Liver (tissue), 9 donors: ENCODE data around the gene CYP17A1. TPM values are rescaled to one million over a fixed set of nuclear protein-coding genes. Genes with fewer than 3 reads are reported as not detected.

ENCODE experiments used
- DNase-seq: peaks from one replicate; pipeline ENCODE4 v3.0.0-alpha.2; 2017; ENCODE audit warnings: low spot score
- H3K27ac ChIP-seq, 2 donors: one replicate each; pipeline ENCODE4 v1.7.0; 2013; ENCODE audit warnings: inconsistent platforms in 2 of 2, low read length in 2 of 2, control low read depth in 1 of 2, low read depth in 1 of 2, mild to moderate bottlenecking in 1 of 2
- H3K27me3 ChIP-seq, 4 donors: one replicate each; pipeline versions ENCODE4 v1.6.1 to v1.7.0; 2013; ENCODE audit warnings: low read length in 3 of 4, inconsistent platforms in 1 of 4, mild to moderate bottlenecking in 1 of 4, moderate library complexity in 1 of 4; ENCODE audit not compliant: control insufficient read depth in 4 of 4, insufficient read depth in 4 of 4
- H3K36me3 ChIP-seq, 4 donors: one replicate each; pipeline versions ENCODE4 v1.6.1 to v1.7.0; 2013; ENCODE audit warnings: low read length in 3 of 4, mild to moderate bottlenecking in 3 of 4, low read depth in 1 of 4, moderate library complexity in 1 of 4; ENCODE audit not compliant: control insufficient read depth in 4 of 4, insufficient read depth in 3 of 4
- H3K4me1 ChIP-seq, 4 donors: one replicate each; pipeline versions ENCODE4 v1.6.1 to v1.7.0; 2013; ENCODE audit warnings: low read length in 3 of 4, mild to moderate bottlenecking in 3 of 4, moderate library complexity in 1 of 4; ENCODE audit not compliant: control insufficient read depth in 4 of 4, insufficient read depth in 4 of 4
- H3K4me3 ChIP-seq, 3 donors: one replicate each; pipeline versions ENCODE4 v1.6.1 to v1.7.0; 2013; ENCODE audit warnings: low read length in 3 of 3, control low read depth in 1 of 3, low read depth in 1 of 3, mild to moderate bottlenecking in 1 of 3
- H3K9ac ChIP-seq, 2 donors: one replicate each; pipeline ENCODE4 v1.7.0; 2013; ENCODE audit warnings: low read length in 2 of 2, mild to moderate bottlenecking in 2 of 2, moderate library complexity in 2 of 2, control low read depth in 1 of 2, low read depth in 1 of 2
- H3K9me3 ChIP-seq, 4 donors: one replicate each; pipeline versions ENCODE4 v1.6.1 to v1.7.0; 2013; ENCODE audit warnings: low read length in 3 of 4; ENCODE audit not compliant: control insufficient read depth in 4 of 4
- EGR1 ChIP-seq, 2 donors: IDR thresholded peaks; 2 replicates each; pipeline ENCODE4 v1.6.1; 2016 to 2018; ENCODE audit warnings: antibody characterized with exemption in 2 of 2, low read depth in 2 of 2
- FOXA1 ChIP-seq: IDR thresholded peaks from 2 replicates; pipeline ENCODE4 v1.6.1; 2016; ENCODE audit warnings: antibody characterized with exemption
- FOXA2 ChIP-seq: IDR thresholded peaks from 2 replicates; pipeline ENCODE4 v1.6.1; 2016; ENCODE audit warnings: antibody characterized with exemption
- GABPA ChIP-seq, 2 donors: IDR thresholded peaks in 1 of 2; conservative IDR thresholded peaks in 1 of 2; 2 replicates each; pipeline ENCODE4 v1.6.1; 2016; ENCODE audit warnings: antibody characterized with exemption in 2 of 2, mild to moderate bottlenecking in 1 of 2, moderate library complexity in 1 of 2
- HNF4A ChIP-seq, 2 donors: conservative IDR thresholded peaks; 2 replicates each; pipeline ENCODE4 v1.6.1; 2016; ENCODE audit warnings: antibody characterized with exemption in 2 of 2, mild to moderate bottlenecking in 2 of 2
- HNF4G ChIP-seq: IDR thresholded peaks from 2 replicates; pipeline ENCODE4 v1.6.1; 2016; ENCODE audit warnings: antibody characterized with exemption
- JUND ChIP-seq, 2 donors: IDR thresholded peaks; 2 replicates each; pipeline ENCODE4 v1.6.1; 2016; ENCODE audit warnings: antibody characterized with exemption in 2 of 2
- NR2F2 ChIP-seq: IDR thresholded peaks from 2 replicates; pipeline ENCODE4 v1.6.1; 2016; ENCODE audit warnings: antibody characterized with exemption
- RAD21 ChIP-seq, 2 donors: IDR thresholded peaks; 2 replicates each; pipeline ENCODE4 v1.6.1; 2016; ENCODE audit warnings: antibody characterized with exemption in 2 of 2, mild to moderate bottlenecking in 2 of 2
- RXRA ChIP-seq, 2 donors: IDR thresholded peaks; 2 replicates each; pipeline ENCODE4 v1.6.1; 2017 to 2018; ENCODE audit warnings: antibody characterized with exemption in 2 of 2, mild to moderate bottlenecking in 1 of 2
- SP1 ChIP-seq: IDR thresholded peaks from 2 replicates; pipeline ENCODE4 v1.6.1; 2018; ENCODE audit warnings: antibody characterized with exemption, mild to moderate bottlenecking
- TAF1 ChIP-seq: conservative IDR thresholded peaks from 2 replicates; pipeline ENCODE4 v1.6.1; 2016; ENCODE audit warnings: antibody characterized with exemption, mild to moderate bottlenecking
- YY1 ChIP-seq: IDR thresholded peaks from 2 replicates; pipeline ENCODE4 v1.6.1; 2016; ENCODE audit warnings: antibody characterized with exemption, mild to moderate bottlenecking
- WGBS: extraction: QIAGEN DNeasy Blood & Tissue Kit; methylation state at CpG from one replicate; pipeline ENCODE4 v1.1.7; 2013; 5-methylcytosine and 5-hydroxymethylcytosine counted together
- polyA plus RNA-seq, 2 donors: library from polyadenylated mRNA; stranded (reverse) in 1 of 2; unstranded in 1 of 2; fragments of 200-250 nt in 1 of 2; fragments of >200 nt in 1 of 2; fragmentation: Nextera tagmentation in 1 of 2; extraction: Ambion mirVana in 1 of 2; gene quantifications; one replicate each; pipeline versions ENCODE4 v1.2.1 to v1.2.3, GENCODE V29; 2013 to 2015
- total RNA-seq, 2 donors: library from RNA; depleted of rRNA; stranded (reverse); fragments of >200 nt; gene quantifications; one replicate each; pipeline ENCODE4 v1.2.3, GENCODE V29; 2014
- TF ChIP-seq, protein P1 (sequence below): IDR thresholded peaks from 2 replicates; pipeline ENCODE4 v1.6.1; 2016; ENCODE audit warnings: antibody characterized with exemption
- TF ChIP-seq, protein P2 (sequence below): IDR thresholded peaks from 2 replicates; pipeline ENCODE4 v1.6.1; 2016; ENCODE audit warnings: antibody characterized with exemption, mild to moderate bottlenecking
- TF ChIP-seq, protein P3 (sequence below): IDR thresholded peaks from 2 replicates; pipeline ENCODE4 v1.6.1; 2016; ENCODE audit warnings: antibody characterized with exemption
- TF ChIP-seq, protein P4 (sequence below): IDR thresholded peaks from 2 replicates; pipeline ENCODE4 v1.6.1; 2016; ENCODE audit warnings: antibody characterized with exemption
- TF ChIP-seq, protein P5 (sequence below): fragments of 150-350 bp; IDR thresholded peaks from 2 replicates; pipeline ENCODE4 v1.5.1; 2017; ENCODE audit warnings: improper control_type of control experiment, low read depth, low read length; ENCODE audit not compliant: missing input control
- donor health status: healthy.
- donor health status: healthy.
- donor health status: healthy.
- donor health status: healthy.
- donor health status: healthy.

The CYP17A1 gene
- total and polyA plus RNA-seq, 4 donors, result 0.16 to 13.1 (median 1.0) TPM; not detected in 1

DNA sequence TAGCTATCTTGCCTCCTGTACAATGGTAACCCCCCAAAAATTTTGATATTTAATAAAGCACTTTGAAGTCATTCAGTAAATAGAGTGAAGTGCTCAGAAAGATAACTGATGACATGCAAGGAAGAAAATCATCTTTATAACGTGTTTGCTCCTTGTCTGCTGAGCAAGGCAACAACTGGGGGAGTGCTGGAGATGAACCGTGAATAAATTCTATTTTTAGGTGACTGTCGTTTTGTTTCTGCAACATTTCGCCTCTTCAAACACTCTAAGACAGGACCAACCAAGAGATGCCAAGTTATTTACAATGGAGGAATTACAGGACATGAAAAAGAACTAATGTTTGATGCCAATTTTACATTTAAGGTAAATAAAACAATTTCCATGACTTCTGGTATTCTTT, 41.4 kb upstream of the CYP17A1 start:
- no peak overlapping the region for H3K4me3 ChIP-seq
- H3K27ac ChIP-seq, result no peak overlapping the region
- H3K9ac ChIP-seq, result no peak overlapping the region
- no peaks in the 10 kb centered on the region for H3K9me3 ChIP-seq
- H3K27me3 ChIP-seq, result no peaks in the 10 kb centered on the region
- TF ChIP-seq SP1, result no peak
- no peak for TF ChIP-seq HNF4G
- no peak for TF ChIP-seq FOXA1
- TF ChIP-seq, protein P1, sequence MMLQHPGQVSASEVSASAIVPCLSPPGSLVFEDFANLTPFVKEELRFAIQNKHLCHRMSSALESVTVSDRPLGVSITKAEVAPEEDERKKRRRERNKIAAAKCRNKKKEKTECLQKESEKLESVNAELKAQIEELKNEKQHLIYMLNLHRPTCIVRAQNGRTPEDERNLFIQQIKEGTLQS, result no peak
- TF ChIP-seq, protein P2, sequence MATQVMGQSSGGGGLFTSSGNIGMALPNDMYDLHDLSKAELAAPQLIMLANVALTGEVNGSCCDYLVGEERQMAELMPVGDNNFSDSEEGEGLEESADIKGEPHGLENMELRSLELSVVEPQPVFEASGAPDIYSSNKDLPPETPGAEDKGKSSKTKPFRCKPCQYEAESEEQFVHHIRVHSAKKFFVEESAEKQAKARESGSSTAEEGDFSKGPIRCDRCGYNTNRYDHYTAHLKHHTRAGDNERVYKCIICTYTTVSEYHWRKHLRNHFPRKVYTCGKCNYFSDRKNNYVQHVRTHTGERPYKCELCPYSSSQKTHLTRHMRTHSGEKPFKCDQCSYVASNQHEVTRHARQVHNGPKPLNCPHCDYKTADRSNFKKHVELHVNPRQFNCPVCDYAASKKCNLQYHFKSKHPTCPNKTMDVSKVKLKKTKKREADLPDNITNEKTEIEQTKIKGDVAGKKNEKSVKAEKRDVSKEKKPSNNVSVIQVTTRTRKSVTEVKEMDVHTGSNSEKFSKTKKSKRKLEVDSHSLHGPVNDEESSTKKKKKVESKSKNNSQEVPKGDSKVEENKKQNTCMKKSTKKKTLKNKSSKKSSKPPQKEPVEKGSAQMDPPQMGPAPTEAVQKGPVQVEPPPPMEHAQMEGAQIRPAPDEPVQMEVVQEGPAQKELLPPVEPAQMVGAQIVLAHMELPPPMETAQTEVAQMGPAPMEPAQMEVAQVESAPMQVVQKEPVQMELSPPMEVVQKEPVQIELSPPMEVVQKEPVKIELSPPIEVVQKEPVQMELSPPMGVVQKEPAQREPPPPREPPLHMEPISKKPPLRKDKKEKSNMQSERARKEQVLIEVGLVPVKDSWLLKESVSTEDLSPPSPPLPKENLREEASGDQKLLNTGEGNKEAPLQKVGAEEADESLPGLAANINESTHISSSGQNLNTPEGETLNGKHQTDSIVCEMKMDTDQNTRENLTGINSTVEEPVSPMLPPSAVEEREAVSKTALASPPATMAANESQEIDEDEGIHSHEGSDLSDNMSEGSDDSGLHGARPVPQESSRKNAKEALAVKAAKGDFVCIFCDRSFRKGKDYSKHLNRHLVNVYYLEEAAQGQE, result no peak
- TF ChIP-seq, protein P3, sequence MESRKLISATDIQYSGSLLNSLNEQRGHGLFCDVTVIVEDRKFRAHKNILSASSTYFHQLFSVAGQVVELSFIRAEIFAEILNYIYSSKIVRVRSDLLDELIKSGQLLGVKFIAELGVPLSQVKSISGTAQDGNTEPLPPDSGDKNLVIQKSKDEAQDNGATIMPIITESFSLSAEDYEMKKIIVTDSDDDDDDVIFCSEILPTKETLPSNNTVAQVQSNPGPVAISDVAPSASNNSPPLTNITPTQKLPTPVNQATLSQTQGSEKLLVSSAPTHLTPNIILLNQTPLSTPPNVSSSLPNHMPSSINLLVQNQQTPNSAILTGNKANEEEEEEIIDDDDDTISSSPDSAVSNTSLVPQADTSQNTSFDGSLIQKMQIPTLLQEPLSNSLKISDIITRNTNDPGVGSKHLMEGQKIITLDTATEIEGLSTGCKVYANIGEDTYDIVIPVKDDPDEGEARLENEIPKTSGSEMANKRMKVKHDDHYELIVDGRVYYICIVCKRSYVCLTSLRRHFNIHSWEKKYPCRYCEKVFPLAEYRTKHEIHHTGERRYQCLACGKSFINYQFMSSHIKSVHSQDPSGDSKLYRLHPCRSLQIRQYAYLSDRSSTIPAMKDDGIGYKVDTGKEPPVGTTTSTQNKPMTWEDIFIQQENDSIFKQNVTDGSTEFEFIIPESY, result no peak
- no peak for TF ChIP-seq HNF4A (conservative IDR thresholded peaks at IDR 0.05)
- TF ChIP-seq, protein P4, sequence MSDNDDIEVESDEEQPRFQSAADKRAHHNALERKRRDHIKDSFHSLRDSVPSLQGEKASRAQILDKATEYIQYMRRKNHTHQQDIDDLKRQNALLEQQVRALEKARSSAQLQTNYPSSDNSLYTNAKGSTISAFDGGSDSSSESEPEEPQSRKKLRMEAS, result no peak
- no peak for TF ChIP-seq EGR1 (IDR thresholded peaks at IDR 0.05; ENCODE audit: low read depth in 2 of 2)
- TF ChIP-seq TAF1, result no peak
- TF ChIP-seq FOXA2, result no peak
- TF ChIP-seq RXRA (IDR thresholded peaks at IDR 0.05), result no peak
- TF ChIP-seq JUND (IDR thresholded peaks at IDR 0.05), result no peak
- TF ChIP-seq RAD21 (IDR thresholded peaks at IDR 0.05), result no peak
- TF ChIP-seq NR2F2, result no peak
- TF ChIP-seq, protein P5, sequence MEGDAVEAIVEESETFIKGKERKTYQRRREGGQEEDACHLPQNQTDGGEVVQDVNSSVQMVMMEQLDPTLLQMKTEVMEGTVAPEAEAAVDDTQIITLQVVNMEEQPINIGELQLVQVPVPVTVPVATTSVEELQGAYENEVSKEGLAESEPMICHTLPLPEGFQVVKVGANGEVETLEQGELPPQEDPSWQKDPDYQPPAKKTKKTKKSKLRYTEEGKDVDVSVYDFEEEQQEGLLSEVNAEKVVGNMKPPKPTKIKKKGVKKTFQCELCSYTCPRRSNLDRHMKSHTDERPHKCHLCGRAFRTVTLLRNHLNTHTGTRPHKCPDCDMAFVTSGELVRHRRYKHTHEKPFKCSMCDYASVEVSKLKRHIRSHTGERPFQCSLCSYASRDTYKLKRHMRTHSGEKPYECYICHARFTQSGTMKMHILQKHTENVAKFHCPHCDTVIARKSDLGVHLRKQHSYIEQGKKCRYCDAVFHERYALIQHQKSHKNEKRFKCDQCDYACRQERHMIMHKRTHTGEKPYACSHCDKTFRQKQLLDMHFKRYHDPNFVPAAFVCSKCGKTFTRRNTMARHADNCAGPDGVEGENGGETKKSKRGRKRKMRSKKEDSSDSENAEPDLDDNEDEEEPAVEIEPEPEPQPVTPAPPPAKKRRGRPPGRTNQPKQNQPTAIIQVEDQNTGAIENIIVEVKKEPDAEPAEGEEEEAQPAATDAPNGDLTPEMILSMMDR, result no peak
- no peak for TF ChIP-seq GABPA (IDR thresholded peaks at IDR 0.05 in 1 of 2, conservative IDR thresholded peaks at IDR 0.05 in 1 of 2)
- no peak for TF ChIP-seq YY1
- no peak for DNase-seq
- H3K4me1 ChIP-seq, result peaks cover 2 to 10% (median 8%) of the 10 kb centered on the region in 4 donors
- WGBS, result 82% methylated on average over 4 of the region's 4 CpGs
- peaks cover 0 to 4% (median 0%) of the 10 kb centered on the region in 4 donors for H3K36me3 ChIP-seq
